ENCODE measurements around the gene ARFRP1.

Gene ARFRP1

DNA sequence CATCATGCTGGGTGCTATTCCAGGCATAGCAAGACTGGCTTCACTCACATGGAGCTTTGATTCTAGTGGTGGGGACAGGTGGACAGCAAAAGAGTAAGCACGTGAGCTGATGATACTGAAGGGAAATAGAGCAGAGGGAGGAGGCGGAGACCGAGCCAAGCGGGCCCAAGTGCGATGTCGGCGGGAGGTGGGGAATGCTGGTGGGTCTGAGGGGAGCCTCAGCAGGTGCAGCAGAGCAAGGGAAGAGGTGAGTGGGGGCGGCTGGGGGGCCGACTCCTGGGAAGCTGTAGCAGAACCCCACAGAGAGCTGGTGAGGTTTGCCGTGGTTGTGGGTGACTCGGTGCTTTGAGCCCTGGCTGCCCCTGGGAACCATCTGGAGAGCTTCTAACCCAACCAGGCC, 39.4 kb downstream of the ARFRP1 start:
- no peak overlapping the region for H3K4me3 ChIP-seq (ENCODE audit: low read depth, low read length)
- ChIA-PET CTCF (no interaction called here), POLR2A (interaction anchor here (0.7 kb wide), 1 partner anchor 10 kb away, joined by 6 read pairs; the partner anchor contains the start of gene RTEL1)
- no peak for DNase-seq (ENCODE audit: low read depth, low spot score)
- TF ChIP-seq, protein P1, sequence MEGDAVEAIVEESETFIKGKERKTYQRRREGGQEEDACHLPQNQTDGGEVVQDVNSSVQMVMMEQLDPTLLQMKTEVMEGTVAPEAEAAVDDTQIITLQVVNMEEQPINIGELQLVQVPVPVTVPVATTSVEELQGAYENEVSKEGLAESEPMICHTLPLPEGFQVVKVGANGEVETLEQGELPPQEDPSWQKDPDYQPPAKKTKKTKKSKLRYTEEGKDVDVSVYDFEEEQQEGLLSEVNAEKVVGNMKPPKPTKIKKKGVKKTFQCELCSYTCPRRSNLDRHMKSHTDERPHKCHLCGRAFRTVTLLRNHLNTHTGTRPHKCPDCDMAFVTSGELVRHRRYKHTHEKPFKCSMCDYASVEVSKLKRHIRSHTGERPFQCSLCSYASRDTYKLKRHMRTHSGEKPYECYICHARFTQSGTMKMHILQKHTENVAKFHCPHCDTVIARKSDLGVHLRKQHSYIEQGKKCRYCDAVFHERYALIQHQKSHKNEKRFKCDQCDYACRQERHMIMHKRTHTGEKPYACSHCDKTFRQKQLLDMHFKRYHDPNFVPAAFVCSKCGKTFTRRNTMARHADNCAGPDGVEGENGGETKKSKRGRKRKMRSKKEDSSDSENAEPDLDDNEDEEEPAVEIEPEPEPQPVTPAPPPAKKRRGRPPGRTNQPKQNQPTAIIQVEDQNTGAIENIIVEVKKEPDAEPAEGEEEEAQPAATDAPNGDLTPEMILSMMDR (IDR thresholded peaks at IDR 0.05; ENCODE audit: insufficient read depth, low read length, missing control alignments) = no peak

DNA sequence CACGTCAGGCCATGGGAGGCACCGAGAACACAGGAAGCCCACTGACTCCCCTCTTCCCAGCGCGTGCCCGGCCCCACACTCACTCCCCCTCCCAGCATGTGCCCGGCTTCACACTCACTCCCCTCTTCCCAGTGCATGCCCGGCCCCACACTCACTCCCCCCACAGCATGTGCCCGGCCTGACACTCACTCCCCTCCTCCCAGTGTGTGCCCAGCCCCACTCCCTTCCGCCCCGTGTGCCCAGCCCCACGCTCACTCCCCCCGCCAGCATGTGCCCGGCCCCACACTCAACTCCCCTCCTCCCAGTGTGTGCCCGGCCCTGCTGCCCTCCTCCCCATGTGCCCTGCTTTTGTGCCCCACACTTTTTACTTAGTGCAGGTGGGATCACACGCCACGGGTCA, 39.9 kb downstream of the ARFRP1 start:
- no peak for DNase-seq (ENCODE audit: low read depth, low spot score)
- H3K4me3 ChIP-seq (ENCODE audit: low read depth, low read length) = no peak overlapping the region
- ChIA-PET POLR2A (no interaction called here), CTCF (no interaction called here)
- TF ChIP-seq, protein P1 (IDR thresholded peaks at IDR 0.05; ENCODE audit: insufficient read depth, low read length, missing control alignments) = no peak

DNA sequence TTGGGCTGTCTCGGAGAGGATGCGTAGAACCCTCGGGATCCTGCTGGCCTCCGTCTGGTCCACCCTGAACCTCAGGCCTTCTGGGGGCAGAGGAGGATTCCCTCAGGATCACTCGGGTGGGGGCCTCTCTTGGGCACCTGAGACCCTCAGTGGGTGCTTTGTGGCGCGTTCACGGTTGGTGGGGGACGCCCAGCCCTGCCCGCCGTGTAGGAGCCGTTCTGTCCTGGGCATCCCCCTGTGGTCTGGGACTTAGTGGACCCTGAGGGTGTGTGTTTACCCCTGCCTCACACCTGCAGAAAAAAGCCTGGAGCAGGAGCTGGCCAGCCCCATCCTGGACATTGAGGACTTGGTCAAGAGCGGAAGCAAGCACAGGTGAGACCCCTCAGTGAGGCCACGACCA, 42.1 kb downstream of the ARFRP1 start:
- DNase-seq (ENCODE audit: low read depth, low spot score) = no peak
- CTCF ChIA-PET = no interaction called here
- TF ChIP-seq, protein P1 (IDR thresholded peaks at IDR 0.05; ENCODE audit: insufficient read depth, low read length, missing control alignments) = no peak
- no peak overlapping the region for H3K4me3 ChIP-seq (ENCODE audit: low read depth, low read length)
- POLR2A ChIA-PET = no interaction called here

DNA sequence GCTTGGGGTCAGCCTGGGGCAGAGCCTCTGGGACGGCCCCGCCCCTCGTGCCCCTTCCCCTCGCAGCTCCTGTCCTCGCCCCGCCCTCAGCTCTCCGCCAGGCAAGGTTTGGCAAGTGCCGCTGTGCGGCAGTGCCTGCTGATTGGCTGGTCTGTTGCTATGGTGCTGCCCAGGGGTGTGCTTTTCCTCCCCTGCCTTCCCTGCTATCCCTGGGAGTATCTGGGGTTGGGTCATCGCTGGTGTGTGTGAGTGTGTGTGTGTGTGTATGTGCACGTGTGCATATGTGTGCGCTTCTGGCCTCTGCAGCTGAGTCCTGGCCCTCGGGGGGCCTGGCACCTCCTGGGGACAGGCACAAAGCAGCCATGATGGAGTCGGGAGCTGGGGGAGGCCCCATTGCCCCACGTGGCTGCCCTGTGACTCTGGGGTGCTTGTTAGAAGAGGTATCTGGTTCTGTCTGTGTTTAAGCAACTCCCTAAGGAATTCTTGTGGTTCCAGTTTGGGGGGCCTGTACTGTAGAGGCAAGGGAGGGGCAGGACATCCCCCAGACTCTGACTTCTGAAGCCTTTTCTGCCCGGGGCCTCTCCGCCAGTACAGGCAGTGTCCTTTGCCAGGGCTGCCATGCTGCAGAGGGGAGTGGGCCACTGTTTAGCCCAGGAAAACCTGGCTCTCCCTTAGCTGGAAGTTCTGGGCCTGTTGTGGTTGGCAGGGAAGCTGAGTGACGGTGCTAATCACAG, 42.7 kb downstream of the ARFRP1 start:
- CTCF ChIA-PET = no interaction called here
- H3K4me3 ChIP-seq (ENCODE audit: low read depth, low read length) = no peak overlapping the region
- TF ChIP-seq, protein P1 (IDR thresholded peaks at IDR 0.05; ENCODE audit: insufficient read depth, low read length, missing control alignments) = no peak
- POLR2A ChIA-PET = no interaction called here
- DNase-seq (ENCODE audit: low read depth, low spot score) = no peak

DNA sequence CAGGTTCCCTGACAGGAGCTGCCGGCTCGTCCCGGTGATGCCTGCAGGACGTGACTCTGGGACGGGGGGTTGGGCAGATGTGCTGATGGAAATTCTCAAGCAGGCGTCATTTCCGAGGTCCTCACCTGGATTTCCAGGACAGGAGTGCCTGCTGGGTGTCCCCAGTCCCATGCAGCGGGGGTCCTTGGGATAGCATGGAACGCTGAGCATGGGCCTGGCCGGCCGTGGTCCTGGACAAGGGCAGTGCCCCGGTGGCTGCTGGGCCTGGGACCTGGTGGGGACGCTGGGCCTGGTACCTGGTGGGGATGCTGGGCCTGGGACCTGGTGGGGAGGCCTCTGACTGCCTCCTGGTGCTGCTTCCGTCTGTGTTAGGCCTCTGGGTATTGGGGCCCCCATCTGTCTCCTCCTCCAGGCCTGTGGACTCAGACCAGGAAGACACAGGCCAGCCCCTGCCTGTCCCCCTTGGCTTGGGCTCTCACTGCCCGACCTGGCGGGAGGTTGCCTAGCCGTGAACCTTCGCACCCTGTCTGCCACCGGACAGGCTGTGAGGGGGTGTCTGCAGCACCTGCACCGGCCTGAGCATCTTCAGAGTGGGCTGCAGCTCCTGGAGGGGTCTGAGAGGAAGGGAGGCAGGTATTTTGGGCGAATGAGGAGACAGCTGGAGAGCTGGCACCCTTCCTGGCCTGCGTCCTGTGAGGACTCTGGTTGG, 43.5 kb downstream of the ARFRP1 start:
- no peak for DNase-seq (ENCODE audit: low read depth, low spot score)
- ChIA-PET POLR2A (no interaction called here), CTCF (no interaction called here)
- H3K4me3 ChIP-seq (ENCODE audit: low read depth, low read length) = no peak overlapping the region
- TF ChIP-seq, protein P1 (IDR thresholded peaks at IDR 0.05; ENCODE audit: insufficient read depth, low read length, missing control alignments) = no peak

DNA sequence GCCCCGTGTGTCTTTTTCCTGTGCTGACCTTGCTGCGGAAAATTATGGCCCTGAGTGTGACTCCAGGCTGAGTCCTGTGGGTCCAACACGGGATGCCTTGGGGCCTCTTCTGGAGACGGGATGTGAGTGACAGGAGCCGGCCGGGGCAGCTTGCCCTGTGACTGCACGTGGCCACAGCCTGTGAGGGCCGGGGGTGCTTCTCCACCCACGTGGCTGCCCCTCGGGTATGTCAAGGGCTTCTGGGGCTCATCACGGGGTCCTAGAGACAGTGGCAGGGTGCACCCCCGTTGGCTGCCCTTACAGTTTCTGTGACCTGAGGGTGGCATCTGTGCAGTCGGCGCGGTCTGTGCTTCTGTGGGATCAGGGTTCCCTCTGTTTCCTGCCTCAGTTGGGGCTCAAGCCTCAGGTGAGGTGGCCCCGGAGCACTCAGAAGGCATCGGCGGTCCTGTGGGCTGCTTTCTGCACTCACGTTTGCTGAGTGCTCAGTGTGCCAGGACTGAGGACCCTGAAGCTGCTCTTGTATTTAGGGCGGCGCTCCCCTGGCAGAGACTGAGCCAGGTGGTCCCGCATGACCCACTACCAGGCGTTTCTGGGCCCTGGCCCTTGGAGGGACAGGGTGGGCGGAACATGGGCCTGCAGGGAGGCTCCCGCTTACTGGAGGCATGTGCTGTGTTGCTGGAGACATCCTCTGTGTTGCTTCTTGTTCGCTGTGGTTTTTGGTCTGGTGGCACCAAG, 44.3 kb downstream of the ARFRP1 start:
- TF ChIP-seq, protein P1 (IDR thresholded peaks at IDR 0.05; ENCODE audit: insufficient read depth, low read length, missing control alignments) = no peak
- H3K4me3 ChIP-seq (ENCODE audit: low read depth, low read length) = no peak overlapping the region
- CTCF ChIA-PET = no interaction called here
- POLR2A ChIA-PET = no interaction called here
- no peak for DNase-seq (ENCODE audit: low read depth, low spot score)

Data from AG04449 (cell line).